ENCODE results near the gene HEBP2.

HEBP2 gene

GRCh38 chr6:138393871-138394783, 9.9 kb upstream of the HEBP2 start:
- no peak overlapping the region for H3K4me3 ChIP-seq (ENCODE audit: low read length)
- no peak for DNase-seq (ENCODE audit: low read depth, low spot score)

DNA sequence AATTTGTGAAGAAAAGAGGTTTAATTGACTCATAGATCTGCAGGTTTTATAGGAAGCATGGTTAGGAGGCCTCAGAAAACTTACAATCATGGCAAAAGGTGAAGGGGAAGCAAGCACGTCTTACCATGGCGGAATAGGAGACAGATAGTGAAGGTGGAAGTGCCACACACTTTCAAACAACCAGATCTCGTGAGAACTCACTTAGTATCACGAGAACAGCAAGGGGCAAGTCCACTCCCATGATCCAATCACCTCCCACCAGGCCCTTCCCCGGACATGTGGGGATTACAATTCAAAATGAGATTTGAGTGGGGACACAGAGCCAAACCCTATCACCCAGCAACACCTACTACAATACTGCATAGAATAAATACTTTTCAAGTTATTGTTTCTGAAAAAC, 7.3 kb upstream of the HEBP2 start:
- H3K4me3 ChIP-seq (ENCODE audit: low read length): no peak overlapping the region
- no peak for DNase-seq (ENCODE audit: low read depth, low spot score)

DNA sequence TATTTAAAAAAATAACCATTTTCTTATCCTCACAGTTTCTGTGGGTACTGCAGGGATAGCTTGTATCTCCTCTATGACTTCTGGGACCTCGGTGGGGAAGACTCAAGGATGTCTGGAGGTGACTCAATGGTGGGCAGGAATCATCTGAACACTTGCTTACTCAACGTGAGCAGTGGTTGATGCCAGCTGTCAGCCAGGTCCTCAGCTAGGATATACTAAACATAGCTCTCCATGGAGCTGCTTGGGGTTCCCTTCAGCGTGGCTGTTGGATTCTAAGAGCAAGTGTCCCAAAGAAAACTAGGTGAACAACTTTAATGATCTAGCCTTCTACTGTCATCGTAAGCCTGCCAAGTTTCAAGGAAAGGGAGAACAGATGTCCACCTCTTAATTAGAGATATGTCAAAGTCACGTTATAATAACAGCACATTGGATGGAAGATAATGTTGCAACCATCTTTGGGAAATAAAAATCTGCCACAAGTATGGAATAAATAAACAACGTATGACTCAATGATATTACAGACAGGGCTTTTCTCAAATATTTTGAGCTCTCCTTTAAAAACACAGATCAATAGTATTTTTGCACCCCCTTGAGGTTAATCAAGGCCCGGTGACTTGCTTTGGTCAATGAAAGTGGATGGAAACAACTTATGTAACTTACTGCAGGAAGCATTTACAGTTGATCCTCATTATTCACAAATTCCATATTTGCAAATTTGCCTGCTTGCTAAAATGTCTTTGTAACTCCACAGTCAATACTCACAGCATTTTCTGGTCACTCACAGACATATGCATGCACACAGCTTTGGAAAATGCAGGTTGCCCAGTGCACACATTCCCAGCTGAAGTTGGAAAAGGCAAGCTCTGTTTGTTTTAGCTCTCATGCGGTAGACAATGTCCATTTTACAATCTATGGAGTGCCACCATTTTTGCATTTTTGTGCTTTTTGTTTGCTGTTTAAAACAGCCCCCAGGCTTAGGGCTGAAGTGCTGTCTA, 6.6 kb upstream of the HEBP2 start:
- H3K4me3 ChIP-seq (ENCODE audit: low read length): no peak overlapping the region
- no peak for DNase-seq (ENCODE audit: low read depth, low spot score)

DNA sequence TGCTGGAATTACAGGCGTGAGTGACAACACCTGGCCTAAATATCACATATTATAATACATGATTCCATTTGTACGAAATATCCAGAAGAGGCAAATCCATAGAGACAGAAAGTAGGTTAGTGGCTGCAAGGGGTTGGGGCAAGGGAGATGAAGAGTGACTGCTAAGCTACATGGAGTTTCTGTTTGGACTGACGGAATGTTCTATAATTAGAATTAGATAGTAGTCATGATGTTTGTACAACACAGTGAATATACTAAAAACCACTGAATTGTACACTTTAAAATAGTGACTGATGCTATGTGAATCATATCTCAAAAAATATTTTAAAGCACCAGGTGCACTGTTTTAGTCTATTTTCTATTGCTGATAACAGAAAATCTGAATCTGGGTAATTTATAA, 3.7 kb upstream of the HEBP2 start:
- no peak overlapping the region for H3K4me3 ChIP-seq (ENCODE audit: low read length)
- DNase-seq (ENCODE audit: low read depth, low spot score): no peak

- no peak for DNase-seq (ENCODE audit: low read depth, low spot score)
- H3K4me3 ChIP-seq (ENCODE audit: low read length): no peak overlapping the region
Measured at GRCh38 chr6:138401960-138402837, 1.8 kb upstream of the HEBP2 start.

DNA sequence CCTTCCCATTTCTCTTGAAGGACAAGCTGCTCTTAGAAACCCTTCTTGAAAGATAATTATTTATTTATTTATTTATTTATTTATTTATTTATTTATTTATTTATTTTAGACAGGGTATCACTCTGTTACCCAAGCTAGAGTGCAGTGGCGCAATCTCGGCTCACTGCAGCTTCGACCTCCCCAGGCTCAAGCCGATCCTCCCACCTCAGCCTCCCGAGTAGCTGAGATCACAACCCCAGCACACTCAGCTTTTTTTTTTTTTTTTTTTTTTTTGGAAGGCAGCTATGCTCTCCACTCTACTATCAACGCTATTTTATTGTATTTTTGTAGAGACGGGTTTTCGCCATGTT, 1.2 kb upstream of the HEBP2 start:
- DNase-seq (ENCODE audit: low read depth, low spot score): no peak
- H3K4me3 ChIP-seq (ENCODE audit: low read length): peak overlapping the region; percentile 84

- DNase-seq (ENCODE audit: low read depth, low spot score): no peak
Measured at GRCh38 chr6:138403324-138403800, 661 bp upstream of the HEBP2 start.

DNA sequence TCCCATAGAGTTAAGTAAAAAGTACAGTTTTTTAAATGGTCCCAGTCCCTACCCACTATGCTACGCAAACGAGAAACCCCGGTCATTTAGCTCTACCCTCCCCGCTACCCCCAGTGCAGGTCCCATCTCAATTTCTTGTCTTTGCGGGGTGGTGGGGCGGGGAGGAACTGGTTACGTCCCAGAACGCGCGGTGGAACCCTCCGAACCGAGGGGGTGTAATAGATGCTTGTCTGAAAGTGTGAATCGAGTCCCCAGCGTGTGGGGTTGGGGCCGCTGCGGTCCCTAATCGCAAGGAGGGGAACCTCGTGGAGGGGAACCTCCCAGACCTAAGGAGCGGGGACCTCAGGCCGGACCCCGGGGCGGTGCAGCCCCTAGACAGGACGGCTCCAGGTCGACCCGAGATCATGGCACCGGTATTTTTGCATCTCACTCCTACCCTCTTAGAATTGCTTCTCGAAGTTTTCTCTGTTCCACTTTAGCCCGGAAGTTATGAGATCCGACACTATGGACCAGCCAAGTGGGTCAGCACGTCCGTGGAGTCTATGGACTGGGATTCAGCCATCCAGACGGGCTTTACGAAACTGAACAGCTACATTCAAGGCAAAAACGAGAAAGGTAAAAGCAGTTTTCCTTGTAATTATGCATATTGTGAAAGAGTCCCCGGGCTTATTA, 779 bp downstream of the HEBP2 start:
- H3K4me3 ChIP-seq (ENCODE audit: low read length): peak overlapping the region; percentile 84
- no peak for DNase-seq (ENCODE audit: low read depth, low spot score)

More at GRCh38 chr6:138403324-138403800, 661 bp upstream of the HEBP2 start:
- peak overlapping the region; percentile 84 for H3K4me3 ChIP-seq (ENCODE audit: low read length)

DNA sequence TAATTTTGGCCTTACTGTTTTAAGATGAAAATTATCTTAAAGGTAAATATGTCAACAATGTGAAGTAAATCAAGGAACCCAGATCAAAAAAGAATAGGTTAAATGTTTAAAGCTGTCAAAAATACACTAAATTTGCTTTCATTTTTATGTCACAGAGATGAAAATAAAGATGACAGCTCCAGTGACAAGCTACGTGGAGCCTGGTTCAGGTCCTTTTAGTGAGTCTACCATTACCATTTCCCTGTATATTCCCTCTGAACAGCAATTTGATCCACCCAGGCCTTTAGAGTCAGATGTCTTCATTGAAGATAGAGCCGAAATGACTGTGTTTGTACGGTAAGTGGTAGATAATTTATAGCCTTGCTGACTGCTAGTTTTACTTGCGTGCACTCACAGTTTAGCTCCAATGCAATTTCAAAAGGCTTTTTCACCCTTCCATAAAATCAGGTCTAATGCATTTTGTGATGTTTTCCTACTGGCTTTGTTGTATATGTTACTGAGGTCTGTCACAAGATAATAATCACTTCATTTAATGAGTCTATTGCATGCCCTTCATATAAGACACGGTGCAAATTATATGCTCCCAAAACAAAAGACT, 1.9 kb downstream of the HEBP2 start:
- no peak overlapping the region for H3K4me3 ChIP-seq (ENCODE audit: low read length)
- DNase-seq (ENCODE audit: low read depth, low spot score): no peak

GRCh38 chr6:138406443-138406842, 2.4 kb downstream of the HEBP2 start:
- DNase-seq (ENCODE audit: low read depth, low spot score): no peak
- H3K4me3 ChIP-seq (ENCODE audit: low read length): no peak overlapping the region

DNA sequence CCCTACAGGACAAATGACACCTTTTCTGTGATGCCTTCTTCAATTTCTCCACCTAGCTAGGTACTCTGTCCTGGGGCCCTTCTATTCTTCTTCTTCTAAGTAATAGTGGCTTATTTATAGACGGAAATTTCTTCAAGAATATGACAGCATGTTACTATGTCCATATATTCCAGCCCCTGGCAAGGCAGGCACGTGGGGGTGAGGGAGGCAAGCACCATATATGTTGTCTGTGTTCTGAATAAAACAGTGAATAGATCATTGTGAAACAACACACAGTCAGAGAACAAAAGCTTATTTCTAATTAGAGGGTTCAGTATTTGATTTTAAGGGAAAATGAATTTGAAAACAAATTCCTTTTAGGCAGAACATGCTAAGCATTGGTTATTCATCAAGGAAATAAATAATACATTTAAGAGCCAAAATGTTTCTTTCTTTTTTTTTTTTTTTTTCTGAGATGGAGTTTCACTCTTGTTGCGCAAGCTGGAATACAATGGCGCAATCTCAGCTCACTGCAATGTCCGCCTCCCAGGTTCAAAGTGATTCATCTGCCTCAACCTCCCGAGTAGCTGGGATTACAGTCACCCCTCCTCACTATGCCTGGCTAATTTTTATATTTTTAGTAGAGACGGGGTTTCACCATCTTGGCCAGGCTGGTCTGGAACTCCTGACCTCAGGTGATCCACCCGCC, 6.2 kb downstream of the HEBP2 start:
- H3K4me3 ChIP-seq (ENCODE audit: low read length): no peak overlapping the region
- DNase-seq (ENCODE audit: low read depth, low spot score): no peak

- no peak overlapping the region for H3K4me3 ChIP-seq (ENCODE audit: low read length)
- no peak for DNase-seq (ENCODE audit: low read depth, low spot score)
Measured at GRCh38 chr6:138410972-138411880, 7.2 kb downstream of the HEBP2 start.

DNA sequence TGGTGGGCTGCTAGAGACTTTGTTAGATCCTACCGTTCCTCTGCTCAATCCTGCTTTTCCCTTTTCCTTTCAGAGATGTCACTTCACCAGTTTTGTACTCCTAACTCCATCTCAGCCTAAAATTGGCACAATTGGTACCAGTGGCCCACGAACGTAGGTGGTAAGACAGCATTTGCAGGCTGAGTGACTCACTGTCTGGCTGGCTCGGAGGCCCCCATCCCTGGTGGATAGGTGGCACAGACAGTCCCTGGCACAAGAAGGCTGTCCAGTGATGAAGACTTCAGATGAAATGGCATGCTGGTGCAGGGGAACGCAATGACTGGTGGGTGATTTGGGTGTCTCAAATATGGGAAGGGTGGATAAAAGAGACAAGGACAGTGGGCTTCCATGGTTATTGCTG, 11.1 kb downstream of the HEBP2 start:
- no peak overlapping the region for H3K4me3 ChIP-seq (ENCODE audit: low read length)
- no peak for DNase-seq (ENCODE audit: low read depth, low spot score)

DNA sequence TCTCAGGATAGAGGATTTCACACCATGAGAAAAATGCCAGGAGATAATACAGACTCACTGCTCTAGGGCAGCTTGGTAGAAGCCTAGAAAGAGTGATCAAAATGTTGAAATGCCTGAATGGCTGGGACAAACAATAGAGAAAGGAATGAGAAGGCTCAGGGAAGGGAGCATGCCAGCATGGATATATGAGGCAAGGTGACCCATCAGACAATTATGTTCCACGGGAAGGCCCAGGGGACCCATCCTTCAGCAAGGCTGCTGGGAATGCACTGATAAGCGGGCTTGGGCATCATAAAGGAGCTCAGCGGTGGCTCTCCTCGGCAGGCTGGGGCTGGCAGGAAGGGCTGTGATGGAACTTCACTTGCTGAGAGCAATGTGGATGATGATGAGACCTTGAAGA, 12.2 kb downstream of the HEBP2 start:
- H3K4me3 ChIP-seq (ENCODE audit: low read length): no peak overlapping the region
- no peak for DNase-seq (ENCODE audit: low read depth, low spot score)

DNA sequence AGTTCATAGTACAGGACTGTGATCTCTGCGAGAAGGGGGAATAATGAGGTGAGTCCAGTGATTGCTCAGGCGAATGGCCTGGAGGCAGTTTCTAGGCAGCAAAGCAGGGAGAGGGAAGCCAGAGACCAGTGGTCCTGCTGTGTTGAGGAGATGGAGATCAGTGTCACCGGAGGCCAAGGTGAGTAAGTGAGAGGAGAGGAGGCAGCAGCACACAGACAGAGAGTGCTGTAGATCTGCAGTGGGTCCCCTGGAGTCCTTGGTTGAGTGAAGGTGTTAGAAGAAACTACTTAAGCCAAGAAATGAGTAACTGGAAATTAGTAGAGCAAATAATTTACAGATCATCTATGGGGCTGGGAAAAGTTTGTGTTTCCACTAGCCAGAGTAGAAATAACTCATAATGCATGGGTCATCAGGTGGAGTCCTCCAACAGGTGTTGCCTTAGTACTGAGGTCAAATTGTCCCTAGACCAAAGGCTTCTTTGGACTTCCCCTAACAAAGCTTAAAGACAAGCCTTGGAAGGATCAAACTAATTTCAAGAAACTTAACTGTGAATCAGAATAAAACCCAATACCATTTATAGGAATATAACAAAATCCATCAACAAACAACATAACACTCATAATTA, 13.6 kb downstream of the HEBP2 start:
- H3K4me3 ChIP-seq (ENCODE audit: low read length): no peak overlapping the region
- no peak for DNase-seq (ENCODE audit: low read depth, low spot score)

- DNase-seq (ENCODE audit: low read depth, low spot score): no peak
Measured at GRCh38 chr6:138418118-138418742, 14.2 kb downstream of the HEBP2 start.

More at GRCh38 chr6:138418118-138418742, 14.2 kb downstream of the HEBP2 start:
- H3K4me3 ChIP-seq (ENCODE audit: low read length): no peak overlapping the region
